GM19328 (cell line): ENCODE data around the gene MAP2K5.

ENCODE experiments used
- ATAC-seq: cut with Tn5 transposase; IDR thresholded peaks from one replicate; pipeline ENCODE4 v1.9.1; 2021; ENCODE audit warnings: mild to moderate bottlenecking, moderate library complexity; ENCODE audit not compliant: unreplicated experiment

The MAP2K5 gene

DNA sequence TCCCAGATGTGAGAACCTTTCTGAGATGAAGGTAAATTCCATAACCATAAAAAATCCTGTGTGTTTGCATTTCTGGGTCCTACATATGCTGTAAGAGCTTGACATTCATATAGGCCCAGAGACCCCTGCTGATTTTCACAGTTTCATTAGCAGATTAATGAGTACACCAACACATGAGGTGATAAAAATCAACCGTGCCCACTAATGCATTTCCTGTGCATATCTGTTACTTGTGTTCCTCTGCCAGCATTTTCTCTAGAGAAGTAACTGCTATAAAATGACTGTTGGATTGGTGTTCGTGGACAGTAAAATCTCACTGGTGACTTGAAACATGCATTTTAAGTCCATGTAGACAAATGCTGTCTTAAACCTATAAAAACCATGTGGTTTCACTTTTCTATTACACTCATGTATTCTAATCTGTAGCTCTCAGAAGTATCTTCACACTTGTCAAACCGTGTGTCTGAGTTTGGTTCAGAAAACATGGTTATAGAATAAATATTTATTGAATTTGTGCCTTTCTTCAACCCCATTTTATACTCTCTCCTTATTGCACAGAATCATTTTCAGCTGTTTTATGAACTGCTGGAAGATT is 14.6 kb downstream of the MAP2K5 start:
- ATAC-seq, result no peak

DNA sequence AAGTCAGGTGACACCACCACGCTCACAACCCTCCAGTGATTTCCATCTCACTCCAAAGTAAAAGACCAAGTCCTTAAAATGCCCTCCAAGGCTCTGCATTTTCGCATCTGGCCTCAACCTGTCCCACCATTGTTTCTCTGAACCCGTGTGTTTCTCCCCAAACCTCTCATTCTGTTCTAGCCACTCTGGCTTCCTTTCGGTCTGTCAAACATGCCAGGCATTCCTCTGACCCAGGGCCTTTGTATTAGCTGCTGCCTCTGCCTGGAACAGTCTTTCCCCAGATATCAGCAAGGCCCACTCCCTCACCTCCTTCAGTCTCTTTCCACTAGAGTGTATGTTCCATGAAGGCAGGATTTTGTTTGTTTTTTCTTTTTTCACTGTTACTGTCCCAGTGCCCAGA is 16.0 kb downstream of the MAP2K5 start:
- no peak for ATAC-seq

GRCh38 chr15:67559158-67559557 is 16.7 kb downstream of the MAP2K5 start:
- ATAC-seq, result no peak

GRCh38 chr15:67559576-67559975 is 17.1 kb downstream of the MAP2K5 start:
- no peak for ATAC-seq

GRCh38 chr15:67560320-67560719 is 17.8 kb downstream of the MAP2K5 start:
- no peak for ATAC-seq

DNA sequence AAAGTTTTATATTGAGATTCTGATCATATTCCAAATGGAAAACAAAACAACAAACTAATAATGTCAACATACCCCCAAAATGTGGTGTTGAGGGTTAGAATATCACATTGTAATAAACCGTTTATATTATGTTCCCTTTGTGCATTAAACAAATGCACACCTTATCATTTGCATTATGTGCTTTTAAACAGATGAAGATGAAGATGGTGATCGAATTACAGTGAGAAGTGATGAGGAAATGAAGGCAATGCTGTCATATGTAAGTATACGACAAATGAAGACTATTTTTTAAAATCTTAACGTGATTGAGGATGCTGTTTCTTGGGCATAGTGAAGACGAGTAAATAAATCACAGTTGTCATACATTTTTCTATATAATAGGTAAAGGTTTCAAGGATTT is 20.6 kb downstream of the MAP2K5 start:
- no peak for ATAC-seq

- ATAC-seq, result peak; percentile 87
Measured at GRCh38 chr15:67564021-67564967, 21.8 kb downstream of the MAP2K5 start.

- ATAC-seq, result peak; percentile 26
Measured at GRCh38 chr15:67564968-67565345, 22.5 kb downstream of the MAP2K5 start.

DNA sequence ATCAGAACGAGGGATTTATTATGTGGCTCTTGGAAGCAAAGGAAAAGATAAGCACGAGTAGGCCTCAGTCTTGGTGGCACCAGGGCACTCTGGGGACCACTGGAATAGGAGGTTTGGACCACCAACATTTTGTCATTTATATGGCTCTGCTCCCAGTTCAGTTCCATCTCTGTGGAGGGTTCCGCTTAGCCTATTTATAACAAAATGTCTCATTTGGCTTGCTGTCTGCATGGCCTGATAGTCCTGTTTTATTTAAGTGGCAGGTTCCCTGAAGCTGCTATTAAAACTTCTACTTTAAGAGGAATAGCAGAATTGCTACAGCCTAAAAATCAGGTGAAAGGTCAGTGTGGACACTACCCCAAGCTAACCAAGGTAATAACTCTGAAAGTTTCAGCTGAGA is 27.2 kb downstream of the MAP2K5 start:
- ATAC-seq, result no peak

GRCh38 chr15:67570875-67571647 is 28.6 kb downstream of the MAP2K5 start:
- no peak for ATAC-seq

DNA sequence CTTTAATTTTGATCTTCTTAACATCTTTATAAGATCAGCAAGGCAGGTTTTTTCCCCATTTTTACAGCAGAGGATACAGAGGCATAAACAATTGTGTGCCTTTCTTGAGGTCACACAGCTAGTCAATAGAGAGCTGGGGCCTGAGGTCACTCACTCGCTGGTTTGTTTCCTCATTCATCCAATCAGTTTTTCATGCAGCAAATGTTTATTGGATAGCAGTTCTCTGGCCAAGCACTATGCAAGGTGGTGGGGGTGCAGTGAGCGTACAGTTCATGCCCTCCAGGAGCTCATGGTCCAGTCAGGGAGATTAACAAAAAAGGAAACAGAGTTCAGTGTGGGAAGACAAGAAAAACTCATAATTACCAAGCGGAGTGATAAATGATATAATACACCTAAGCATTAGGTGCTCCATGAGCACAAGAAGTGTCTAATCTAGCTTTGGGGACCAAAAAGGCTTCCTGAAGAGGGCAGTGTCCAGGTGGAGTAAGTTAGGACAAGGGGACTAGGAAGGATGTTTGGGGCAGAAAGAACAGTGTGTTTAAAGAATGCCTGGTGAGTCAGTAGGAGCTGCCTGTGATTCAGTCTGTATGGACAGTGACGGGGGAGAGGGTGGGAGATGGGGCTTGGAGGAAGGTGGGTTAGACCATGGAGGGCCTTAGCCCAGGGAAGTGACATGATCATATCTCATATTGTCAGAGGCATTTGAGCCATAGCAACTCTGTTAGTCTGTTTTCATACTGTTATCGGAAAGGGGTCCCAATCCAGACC is 29.3 kb downstream of the MAP2K5 start:
- ATAC-seq, result no peak

GRCh38 chr15:67573194-67573593 is 30.7 kb downstream of the MAP2K5 start:
- ATAC-seq, result no peak

- ATAC-seq, result no peak
Measured at GRCh38 chr15:67575039-67575502, 32.6 kb downstream of the MAP2K5 start.

DNA sequence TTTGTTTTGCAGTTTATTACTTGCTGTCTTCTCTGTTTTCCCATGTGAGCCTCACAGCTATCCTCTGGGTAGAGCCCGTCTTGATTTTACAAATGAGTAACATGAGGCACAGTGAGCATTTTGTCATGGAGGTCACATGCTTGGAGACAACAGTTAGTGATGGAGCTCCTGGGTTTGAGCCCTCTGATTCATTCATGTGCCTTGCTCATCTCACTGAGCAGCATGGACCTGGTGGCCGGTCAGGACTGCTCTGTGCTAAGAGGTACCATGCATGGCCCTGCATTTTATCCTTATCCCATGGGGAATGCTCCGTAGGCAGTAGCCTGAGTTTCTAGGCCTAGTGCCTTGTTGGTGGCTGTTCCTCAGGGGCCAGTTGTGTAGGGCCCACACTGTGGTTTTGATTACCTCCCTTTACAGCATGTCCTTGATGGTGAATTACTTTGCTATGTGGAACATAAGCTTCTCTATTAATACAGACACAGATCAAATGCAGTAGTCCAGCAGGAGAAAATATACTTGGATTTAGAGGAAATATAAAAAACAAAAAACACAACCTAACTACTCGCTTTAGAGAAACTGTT is 35.6 kb downstream of the MAP2K5 start:
- ATAC-seq, result no peak

- no peak for ATAC-seq
Measured at GRCh38 chr15:67579164-67579563, 36.7 kb downstream of the MAP2K5 start.

DNA sequence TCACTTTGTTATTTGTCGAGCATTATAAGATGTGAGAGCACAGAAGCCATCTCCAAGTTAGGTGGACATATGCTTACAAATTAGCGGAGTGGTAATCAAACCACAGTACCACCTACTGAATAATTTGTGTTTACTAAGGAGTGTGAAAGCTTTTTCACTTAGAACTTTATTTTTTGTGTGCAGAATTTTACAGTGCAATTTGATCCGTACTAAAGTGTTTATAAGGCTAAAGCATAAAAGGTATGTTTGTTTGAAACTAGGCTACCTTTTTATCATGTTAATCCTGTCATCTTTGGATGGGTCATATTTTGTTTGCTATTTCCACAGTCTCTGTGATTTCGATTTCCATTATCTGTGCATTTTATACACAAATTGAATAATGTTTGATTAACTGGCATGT is 37.5 kb downstream of the MAP2K5 start:
- ATAC-seq, result no peak

- no peak for ATAC-seq
Measured at GRCh38 chr15:67584157-67584556, 41.7 kb downstream of the MAP2K5 start.

DNA sequence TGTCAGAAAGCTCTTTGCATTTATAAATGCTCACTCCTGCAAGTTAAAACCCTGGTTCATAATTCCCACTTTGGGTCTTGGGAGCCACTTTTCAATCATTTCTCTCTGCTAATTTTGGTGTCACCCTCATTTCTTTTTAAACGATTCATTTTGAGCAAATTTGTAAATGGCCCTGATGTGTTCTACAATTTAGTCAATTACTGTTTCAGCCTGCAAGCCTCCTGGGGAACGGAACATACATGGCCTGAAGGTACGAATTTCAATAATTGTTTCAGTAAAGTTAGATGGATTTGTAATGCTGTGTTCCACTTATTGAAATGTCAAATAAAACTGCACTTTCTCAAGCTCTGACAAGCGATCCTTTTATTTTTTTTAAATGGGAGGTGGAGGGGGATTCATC is 43.2 kb downstream of the MAP2K5 start:
- no peak for ATAC-seq

GRCh38 chr15:67587331-67587730 is 44.8 kb downstream of the MAP2K5 start:
- no peak for ATAC-seq

- no peak for ATAC-seq
Measured at GRCh38 chr15:67587754-67588153, 45.3 kb downstream of the MAP2K5 start.
